ENCODE data around the gene FDXR.

Gene FDXR

DNA sequence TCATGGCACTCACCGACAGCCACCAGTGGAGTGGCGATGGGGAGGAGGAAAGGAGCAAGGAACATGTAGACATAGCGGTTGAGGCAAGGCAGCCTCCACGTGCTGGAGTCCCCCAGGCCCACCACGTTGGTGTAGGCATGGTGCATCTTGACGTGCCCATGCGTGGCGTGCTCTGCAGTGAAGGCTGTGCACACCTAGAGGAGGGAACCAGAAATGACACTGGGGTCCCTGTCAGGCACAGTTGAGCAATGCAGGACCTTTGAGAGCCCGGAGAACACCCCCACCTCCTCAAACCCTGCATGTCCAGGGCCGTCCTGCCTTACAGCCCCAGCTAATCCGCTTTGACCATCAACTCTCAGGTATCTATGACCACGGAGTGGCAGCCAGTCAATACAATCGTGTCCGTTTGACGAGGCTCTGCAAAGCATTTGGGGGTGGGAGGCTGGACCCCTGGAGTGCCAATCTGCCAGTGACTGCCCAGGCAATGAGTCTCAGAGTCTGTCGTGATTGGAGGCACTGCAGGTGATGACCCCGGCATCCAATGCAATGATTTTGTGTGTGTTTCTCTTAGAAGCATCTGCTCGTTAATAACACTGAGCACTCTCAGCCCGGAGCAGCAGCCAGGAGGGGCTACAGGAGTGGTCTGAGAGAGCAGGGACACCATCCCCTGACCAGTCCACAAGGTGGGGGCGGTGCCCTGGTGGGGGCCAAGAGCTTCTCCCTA, 9.9 kb upstream of the FDXR start:
- H3K4me3 Mint-ChIP-seq: no peak overlapping the region
- no peak for DNase-seq
- H3K9me3 Mint-ChIP-seq: no peaks in the 10 kb centered on the region
- H3K27me3 Mint-ChIP-seq (ENCODE audit: low read depth, poor library complexity): peaks cover 55% of the 10 kb centered on the region
- no peak overlapping the region for H3K27ac Mint-ChIP-seq
- TF ChIP-seq, protein P1, sequence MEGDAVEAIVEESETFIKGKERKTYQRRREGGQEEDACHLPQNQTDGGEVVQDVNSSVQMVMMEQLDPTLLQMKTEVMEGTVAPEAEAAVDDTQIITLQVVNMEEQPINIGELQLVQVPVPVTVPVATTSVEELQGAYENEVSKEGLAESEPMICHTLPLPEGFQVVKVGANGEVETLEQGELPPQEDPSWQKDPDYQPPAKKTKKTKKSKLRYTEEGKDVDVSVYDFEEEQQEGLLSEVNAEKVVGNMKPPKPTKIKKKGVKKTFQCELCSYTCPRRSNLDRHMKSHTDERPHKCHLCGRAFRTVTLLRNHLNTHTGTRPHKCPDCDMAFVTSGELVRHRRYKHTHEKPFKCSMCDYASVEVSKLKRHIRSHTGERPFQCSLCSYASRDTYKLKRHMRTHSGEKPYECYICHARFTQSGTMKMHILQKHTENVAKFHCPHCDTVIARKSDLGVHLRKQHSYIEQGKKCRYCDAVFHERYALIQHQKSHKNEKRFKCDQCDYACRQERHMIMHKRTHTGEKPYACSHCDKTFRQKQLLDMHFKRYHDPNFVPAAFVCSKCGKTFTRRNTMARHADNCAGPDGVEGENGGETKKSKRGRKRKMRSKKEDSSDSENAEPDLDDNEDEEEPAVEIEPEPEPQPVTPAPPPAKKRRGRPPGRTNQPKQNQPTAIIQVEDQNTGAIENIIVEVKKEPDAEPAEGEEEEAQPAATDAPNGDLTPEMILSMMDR (IDR thresholded peaks at IDR 0.05): no peak
- no peaks in the 10 kb centered on the region for H3K36me3 Mint-ChIP-seq (ENCODE audit: low read depth)
- H3K4me1 Mint-ChIP-seq: peaks cover 12% of the 10 kb centered on the region

DNA sequence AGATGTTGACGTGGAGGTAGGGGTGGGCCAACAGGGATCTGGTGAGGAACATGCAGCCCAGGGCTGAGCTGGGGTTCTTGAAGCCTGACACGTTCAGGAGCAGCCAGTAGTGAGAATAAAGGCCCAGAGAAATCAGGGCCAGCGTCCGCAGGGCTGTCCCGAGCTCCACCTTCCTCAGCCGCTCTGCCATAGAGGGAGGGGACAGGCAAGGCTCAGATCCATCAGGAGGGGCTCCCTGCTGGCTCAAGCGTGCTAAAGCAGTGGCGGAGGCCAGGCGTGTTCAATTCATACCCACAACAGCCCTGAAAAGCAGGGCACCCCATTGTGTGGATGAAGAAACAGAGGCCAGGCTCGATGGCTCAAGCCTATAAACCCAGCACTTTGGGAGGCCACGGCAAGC, 8.3 kb upstream of the FDXR start:
- Mint-ChIP-seq H3K4me3 (no peak overlapping the region), H3K36me3 (ENCODE audit: low read depth) (no peaks in the 10 kb centered on the region), H3K4me1 (peaks cover 28% of the 10 kb centered on the region), H3K9me3 (no peaks in the 10 kb centered on the region), H3K27me3 (ENCODE audit: low read depth, poor library complexity) (peaks cover 42% of the 10 kb centered on the region), H3K27ac (no peak overlapping the region)
- DNase-seq: no peak
- TF ChIP-seq, protein P1 (IDR thresholded peaks at IDR 0.05): no peak

GRCh38 chr17:74879308-74879707, 6.5 kb upstream of the FDXR start:
- peaks cover 31% of the 10 kb centered on the region for H3K27me3 Mint-ChIP-seq (ENCODE audit: low read depth, poor library complexity)
- TF ChIP-seq, protein P1 (IDR thresholded peaks at IDR 0.05): no peak
- peaks cover 41% of the 10 kb centered on the region for H3K4me1 Mint-ChIP-seq
- no peak for DNase-seq
- no peaks in the 10 kb centered on the region for H3K36me3 Mint-ChIP-seq (ENCODE audit: low read depth)
- H3K9me3 Mint-ChIP-seq: no peaks in the 10 kb centered on the region
- peak overlapping the region; percentile 58 for H3K27ac Mint-ChIP-seq
- no peak overlapping the region for H3K4me3 Mint-ChIP-seq

GRCh38 chr17:74878658-74879057, 5.9 kb upstream of the FDXR start:
- Mint-ChIP-seq H3K27me3 (ENCODE audit: low read depth, poor library complexity) (peaks cover 29% of the 10 kb centered on the region), H3K4me3 (no peak overlapping the region), H3K4me1 (peaks cover 46% of the 10 kb centered on the region), H3K36me3 (ENCODE audit: low read depth) (no peaks in the 10 kb centered on the region), H3K9me3 (no peaks in the 10 kb centered on the region), H3K27ac (no peak overlapping the region)
- TF ChIP-seq, protein P1 (IDR thresholded peaks at IDR 0.05): no peak
- no peak for DNase-seq

DNA sequence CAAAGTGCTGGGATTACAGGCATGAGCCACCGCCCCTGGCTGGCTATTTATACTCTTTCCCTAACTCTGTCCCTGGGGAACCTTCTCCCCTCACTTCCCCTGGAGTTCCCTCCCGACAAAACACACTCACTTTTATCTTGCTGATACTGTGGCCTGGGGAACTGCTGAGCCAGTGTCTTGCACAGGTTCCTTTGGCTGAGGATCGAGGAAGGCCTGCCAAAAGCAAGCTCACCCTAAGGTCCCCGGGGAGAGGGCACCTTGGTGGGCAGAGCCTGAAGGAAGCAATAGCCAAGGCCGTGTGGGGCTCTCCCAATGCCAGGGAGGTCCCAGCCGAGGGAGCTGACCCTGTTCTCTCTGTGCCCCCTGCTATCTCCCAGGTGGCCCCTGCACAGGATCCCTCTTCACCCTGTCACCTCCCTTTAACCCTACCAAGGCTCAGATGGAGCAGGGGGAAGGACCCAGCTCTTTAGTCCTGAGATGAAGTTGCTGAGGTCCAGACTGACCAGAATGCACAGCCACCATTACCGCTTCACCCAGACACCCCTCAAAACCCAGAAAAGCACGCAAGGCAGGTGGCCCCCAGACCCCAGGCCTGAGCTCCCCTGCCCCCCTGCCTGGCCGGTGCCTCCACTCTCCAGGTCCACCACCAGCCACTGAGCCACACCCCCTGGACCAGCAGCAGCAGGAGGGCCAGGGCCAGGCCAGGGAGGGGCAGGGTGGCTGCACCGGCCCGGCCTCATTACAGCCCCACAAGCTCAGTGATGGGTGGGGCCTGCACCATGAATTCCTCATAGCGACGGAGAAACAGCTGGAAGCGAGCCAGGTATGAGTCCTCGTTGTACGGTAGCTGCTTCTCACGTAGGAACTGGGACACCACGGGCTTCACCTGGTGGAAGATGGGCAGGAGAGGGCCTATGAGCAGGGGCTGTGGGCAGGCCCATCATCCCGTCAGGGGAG, 5.1 kb upstream of the FDXR start:
- TF ChIP-seq, protein P1 (IDR thresholded peaks at IDR 0.05): no peak
- no peaks in the 10 kb centered on the region for H3K9me3 Mint-ChIP-seq
- H3K4me3 Mint-ChIP-seq: no peak overlapping the region
- peaks cover 45% of the 10 kb centered on the region for H3K4me1 Mint-ChIP-seq
- H3K36me3 Mint-ChIP-seq (ENCODE audit: low read depth): no peaks in the 10 kb centered on the region
- DNase-seq: no peak
- no peak overlapping the region for H3K27ac Mint-ChIP-seq
- peaks cover 22% of the 10 kb centered on the region for H3K27me3 Mint-ChIP-seq (ENCODE audit: low read depth, poor library complexity)
